Mesenchymal stem cell (in vitro differentiated cells and primary cell): ENCODE data around the gene CLDN15.

Source experiments
- DNase-seq: peaks from one replicate; pipeline ENCODE4 v3.0.0-alpha.2; 2013
- H2AFZ ChIP-seq: one replicate; pipeline ENCODE4 v1.6.1; 2013; ENCODE audit warnings: low read depth, mild to moderate bottlenecking, control low read depth, inconsistent platforms, low read length, moderate library complexity
- H2AK5ac ChIP-seq: 2 replicates; pipeline ENCODE4 v1.6.1; 2013; ENCODE audit warnings: low read length, moderate library complexity, mild to moderate bottlenecking, inconsistent platforms; ENCODE audit not compliant: severe bottlenecking
- H2BK120ac ChIP-seq: one replicate; pipeline ENCODE4 v1.6.1; 2013; ENCODE audit warnings: low read depth, mild to moderate bottlenecking, inconsistent platforms, low read length, moderate library complexity
- H2BK12ac ChIP-seq, 2 experiments: one replicate each; pipeline ENCODE4 v1.6.1; 2013; ENCODE audit warnings: inconsistent platforms in 2 of 2, low read length in 2 of 2, mild to moderate bottlenecking in 2 of 2, moderate library complexity in 2 of 2, control low read depth in 1 of 2
- H2BK15ac ChIP-seq: one replicate; pipeline ENCODE4 v1.6.1; 2013; ENCODE audit warnings: mild to moderate bottlenecking, low read depth, inconsistent platforms; ENCODE audit not compliant: poor library complexity, severe bottlenecking
- H2BK5ac ChIP-seq: 2 replicates; pipeline ENCODE4 v1.6.1; 2013; ENCODE audit warnings: low read depth, mild to moderate bottlenecking, low read length, control low read depth, inconsistent platforms; ENCODE audit not compliant: poor library complexity, severe bottlenecking
- H3K14ac ChIP-seq, 2 experiments: one replicate each; pipeline ENCODE4 v1.6.1; 2013; ENCODE audit warnings: inconsistent platforms in 2 of 2, low read length in 2 of 2, control low read depth in 1 of 2, mild to moderate bottlenecking in 1 of 2, moderate library complexity in 1 of 2
- H3K18ac ChIP-seq, 2 experiments: one replicate each; pipeline ENCODE4 v1.6.1; 2013; ENCODE audit warnings: inconsistent platforms in 2 of 2, low read length in 2 of 2, control low read depth in 1 of 2, low read depth in 1 of 2, mild to moderate bottlenecking in 1 of 2
- H3K23ac ChIP-seq, 2 experiments: one replicate each; pipeline ENCODE4 v1.6.1; 2013; ENCODE audit warnings: inconsistent platforms in 2 of 2, low read length in 2 of 2, mild to moderate bottlenecking in 2 of 2, moderate library complexity in 2 of 2, control low read depth in 1 of 2
- H3K27ac ChIP-seq: 2 replicates; pipeline ENCODE4 v1.5.1; 2013; ENCODE audit warnings: mild to moderate bottlenecking, moderate library complexity, low read length, control low read depth, inconsistent platforms; ENCODE audit not compliant: poor library complexity, severe bottlenecking
- H3K27me3 ChIP-seq, 2 experiments: 2 replicates each; pipeline versions ENCODE4 v1.6.1 to v1.7.0; 2013; ENCODE audit warnings: low read length in 2 of 2, mild to moderate bottlenecking in 2 of 2, moderate library complexity in 2 of 2, control low read depth in 1 of 2, inconsistent platforms in 1 of 2; ENCODE audit not compliant: control insufficient read depth in 1 of 2, insufficient read depth in 1 of 2
- H3K36me3 ChIP-seq, 2 experiments: 2 replicates each; pipeline versions ENCODE4 v1.6.1 to v1.7.0; 2013; ENCODE audit warnings: low read length in 2 of 2, control low read depth in 1 of 2, inconsistent platforms in 1 of 2, low read depth in 1 of 2, mild to moderate bottlenecking in 1 of 2; ENCODE audit not compliant: insufficient read depth in 2 of 2, control insufficient read depth in 1 of 2
- H3K4ac ChIP-seq, 2 experiments: one replicate each; pipeline ENCODE4 v1.6.1; 2013; ENCODE audit warnings: inconsistent platforms in 2 of 2, low read length in 2 of 2, mild to moderate bottlenecking in 2 of 2, moderate library complexity in 2 of 2, control low read depth in 1 of 2, low read depth in 1 of 2
- H3K4me1 ChIP-seq: 2 replicates; pipeline ENCODE4 v1.6.1; 2013; ENCODE audit warnings: low read depth, low read length, control low read depth; ENCODE audit not compliant: control insufficient read depth, insufficient read depth
- H3K4me2 ChIP-seq: 2 replicates; pipeline ENCODE4 v1.6.1; 2013; ENCODE audit warnings: low read length, mild to moderate bottlenecking, inconsistent platforms; ENCODE audit not compliant: poor library complexity, severe bottlenecking
- H3K4me3 ChIP-seq, 2 experiments: 2 replicates each; pipeline versions ENCODE4 v1.5.1 to v1.7.0; 2013; ENCODE audit warnings: low read length in 2 of 2, mild to moderate bottlenecking in 2 of 2, control low read depth in 1 of 2, low read depth in 1 of 2; ENCODE audit not compliant: insufficient read depth in 1 of 2
- H3K79me1 ChIP-seq: replicated peaks from 2 replicates; pipeline ENCODE4 v1.6.1; 2013; ENCODE audit warnings: mild to moderate bottlenecking, control low read depth, low read length, inconsistent platforms; ENCODE audit not compliant: poor library complexity, severe bottlenecking
- H3K9ac ChIP-seq: 2 replicates; pipeline ENCODE4 v1.7.0; 2013; ENCODE audit warnings: mild to moderate bottlenecking, low read length, moderate library complexity
- H3K9me3 ChIP-seq: 2 replicates; pipeline ENCODE4 v1.7.0; 2013; ENCODE audit warnings: mild to moderate bottlenecking, low read length; ENCODE audit not compliant: control insufficient read depth
- H4K8ac ChIP-seq: one replicate; pipeline ENCODE4 v1.6.1; 2013; ENCODE audit warnings: inconsistent platforms, mild to moderate bottlenecking, low read length, moderate library complexity
- H4K91ac ChIP-seq: one replicate; pipeline ENCODE4 v1.6.1; 2013; ENCODE audit warnings: mild to moderate bottlenecking, low read length, inconsistent platforms
- WGBS: methylation state at CpG from one replicate; pipeline ENCODE4 v1.1.7; 2013; ENCODE audit warnings: mixed read lengths; 5-methylcytosine and 5-hydroxymethylcytosine counted together

The CLDN15 gene

DNA sequence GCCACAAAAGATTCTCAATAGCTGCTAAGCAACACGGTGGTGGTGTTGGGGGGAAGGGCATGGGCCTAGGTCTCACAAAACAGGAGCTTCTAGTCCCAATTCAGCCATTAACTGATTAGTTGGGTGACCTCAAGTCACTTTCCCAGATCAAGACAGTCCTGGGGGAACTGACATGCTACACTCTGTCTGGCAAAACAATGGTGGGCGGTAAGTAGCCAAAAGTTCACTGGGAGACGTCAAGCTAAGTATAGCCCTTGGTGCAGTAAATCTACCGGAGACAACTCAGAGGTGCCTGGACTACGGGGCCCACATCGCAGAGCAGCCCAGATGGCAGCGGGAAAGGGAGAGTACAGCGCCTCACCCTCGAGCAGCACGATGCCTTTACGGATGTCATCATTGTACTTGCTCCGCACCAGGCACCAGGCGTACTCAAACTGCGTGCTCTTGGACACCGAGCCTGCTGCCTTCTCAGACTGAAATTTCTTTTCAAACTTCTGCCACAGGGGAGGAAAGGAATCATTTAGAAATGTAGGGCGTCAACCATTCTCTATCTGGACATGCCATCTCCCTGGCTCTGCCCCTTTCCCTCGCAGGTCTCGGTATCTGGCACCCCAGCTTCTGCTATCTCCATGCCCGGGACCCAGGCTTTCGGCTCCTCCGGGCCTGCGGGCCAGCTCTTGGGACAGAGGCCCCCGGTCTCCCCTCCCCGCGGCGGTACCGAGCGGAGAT lies 6.2 kb upstream of the CLDN15 start:
- Histone ChIP-seq H2BK12ac (no peak overlapping the region), H3K9ac (peak overlapping the region; percentile 97), H3K4me1 (peaks cover 25% of the 10 kb centered on the region), H2BK15ac (no peak overlapping the region), H2BK5ac (no peak overlapping the region), H3K4me3 (peak overlapping the region; percentile 91 to 98), H3K18ac (peak overlapping the region in 1 of 2 experiments; percentile 45), H2AFZ (no peak overlapping the region), H2AK5ac (peak overlapping the region; percentile 49), H3K27me3 (no peaks in the 10 kb centered on the region), H4K91ac (peak overlapping the region; percentile 22), H3K14ac (peak overlapping the region; percentile 1 to 5), H3K23ac (no peak overlapping the region), H2BK120ac (no peak overlapping the region), H3K4me2 (peak overlapping the region; percentile 75), H3K9me3 (no peaks in the 10 kb centered on the region), H3K4ac (peak overlapping the region in 1 of 2 experiments; percentile 22), H3K79me1 (peaks cover 25% of the 10 kb centered on the region), H3K27ac (peak overlapping the region; percentile 61), H4K8ac (peak overlapping the region; percentile 75), H3K36me3 (peaks cover 26 to 48% of the 10 kb centered on the region in 2 experiments)
- DNase-seq: peak; percentile 56
- WGBS: 35% methylated on average over 25 of the region's 28 CpGs

DNA sequence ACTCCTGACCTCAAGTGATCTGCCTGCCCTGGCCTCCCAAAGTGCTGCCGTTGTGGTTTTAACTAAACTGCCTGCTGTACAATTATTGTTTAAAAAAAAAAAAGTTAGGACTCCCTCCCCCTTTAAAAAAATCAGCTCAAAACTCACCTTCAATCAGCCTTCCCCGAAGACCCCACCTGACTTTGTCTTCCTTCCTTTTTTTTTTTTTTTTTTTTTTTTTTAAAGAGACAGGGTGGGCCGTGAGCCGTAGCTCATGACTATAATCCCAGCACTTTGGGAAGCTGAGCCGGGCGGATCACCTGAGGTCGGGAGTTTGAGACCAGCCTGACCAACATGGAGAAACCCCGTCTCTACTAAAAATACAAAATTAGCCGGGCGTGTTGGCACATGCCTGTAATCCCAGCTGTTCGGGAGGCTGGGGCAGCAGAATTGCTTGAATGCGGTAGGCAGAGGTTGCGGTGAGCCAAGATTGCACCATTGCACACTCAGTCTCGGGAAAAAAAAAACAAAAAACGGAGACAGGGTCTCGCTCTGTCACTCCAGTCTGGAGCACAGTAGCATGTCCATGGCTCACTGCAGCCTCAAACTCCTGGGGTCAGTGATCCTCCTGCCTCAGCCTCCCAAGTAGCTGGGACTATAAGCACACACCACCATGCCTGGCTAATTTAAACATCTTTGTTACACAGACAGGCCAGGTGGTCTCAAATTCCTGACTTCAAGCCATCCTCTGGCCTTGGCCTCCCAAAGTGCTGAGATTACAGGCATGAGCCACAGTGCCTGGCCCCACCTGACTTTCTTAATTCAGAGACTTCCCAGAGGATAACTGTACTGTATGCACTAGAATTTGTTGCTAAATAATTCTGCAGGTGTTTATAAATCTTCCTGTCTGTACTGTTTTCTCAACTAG lies 4.1 kb upstream of the CLDN15 start:
- H2BK12ac ChIP-seq: no peak overlapping the region
- peaks cover 21 to 58% of the 10 kb centered on the region in 2 experiments for H3K36me3 ChIP-seq
- H2BK120ac ChIP-seq: no peak overlapping the region
- no peak overlapping the region for H3K4me2 ChIP-seq
- peaks cover 41% of the 10 kb centered on the region for H3K4me1 ChIP-seq
- WGBS: 96% methylated on average over 15 of the region's 16 CpGs
- H2AK5ac ChIP-seq: no peak overlapping the region
- DNase-seq: no peak
- H2BK5ac ChIP-seq: no peak overlapping the region
- H3K14ac ChIP-seq: no peak overlapping the region
- H3K27me3 ChIP-seq: no peaks in the 10 kb centered on the region
- H3K23ac ChIP-seq: no peak overlapping the region
- H3K9me3 ChIP-seq: no peaks in the 10 kb centered on the region
- H4K8ac ChIP-seq: no peak overlapping the region
- no peak overlapping the region for H2BK15ac ChIP-seq
- H3K27ac ChIP-seq: no peak overlapping the region
- H2AFZ ChIP-seq: no peak overlapping the region
- no peak overlapping the region for H3K4me3 ChIP-seq
- H3K79me1 ChIP-seq: peaks cover 23% of the 10 kb centered on the region
- H3K9ac ChIP-seq: peak overlapping the region; percentile 36
- H3K18ac ChIP-seq: no peak overlapping the region
- H4K91ac ChIP-seq: no peak overlapping the region
- no peak overlapping the region for H3K4ac ChIP-seq

DNA sequence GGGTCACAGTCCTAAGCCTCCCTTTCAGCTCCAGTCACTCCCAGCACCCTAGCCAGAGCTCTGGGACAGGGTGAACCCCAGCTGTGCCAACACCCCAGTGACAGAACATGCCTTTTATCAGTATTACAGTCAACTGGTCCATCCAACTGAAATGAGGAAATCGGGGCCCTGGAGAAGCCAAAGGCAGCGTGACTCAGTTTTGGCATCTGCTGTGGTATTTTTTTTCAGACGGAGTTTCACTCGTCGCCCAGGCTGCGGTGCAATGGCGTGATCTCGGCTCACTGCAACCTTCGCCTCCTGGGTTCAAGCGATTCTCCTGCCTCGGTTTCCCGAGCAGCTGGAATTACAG lies 3.4 kb upstream of the CLDN15 start:
- H3K23ac ChIP-seq: no peak overlapping the region
- no peak overlapping the region for H3K18ac ChIP-seq
- H3K9me3 ChIP-seq: no peaks in the 10 kb centered on the region
- no peak overlapping the region for H2AK5ac ChIP-seq
- peaks cover 26 to 65% of the 10 kb centered on the region in 2 experiments for H3K36me3 ChIP-seq
- H3K79me1 ChIP-seq: peaks cover 23% of the 10 kb centered on the region
- no peak overlapping the region for H2AFZ ChIP-seq
- H3K4me1 ChIP-seq: peaks cover 41% of the 10 kb centered on the region
- WGBS: 97% methylated on average over 12 of the region's 12 CpGs
- H3K4me3 ChIP-seq: no peak overlapping the region
- H3K14ac ChIP-seq: no peak overlapping the region
- H2BK15ac ChIP-seq: no peak overlapping the region
- H3K27ac ChIP-seq: no peak overlapping the region
- H3K4ac ChIP-seq: no peak overlapping the region
- no peak overlapping the region for H4K91ac ChIP-seq
- DNase-seq: no peak
- no peaks in the 10 kb centered on the region for H3K27me3 ChIP-seq
- H2BK12ac ChIP-seq: no peak overlapping the region
- H2BK120ac ChIP-seq: no peak overlapping the region
- no peak overlapping the region for H2BK5ac ChIP-seq
- no peak overlapping the region for H3K4me2 ChIP-seq
- H4K8ac ChIP-seq: no peak overlapping the region
- H3K9ac ChIP-seq: no peak overlapping the region
